GM19043 (cell line): ENCODE data around the gene GLCCI1.
"Not testable (repeated sequence)": the region's sequence is repeated elsewhere in the genome, so short reads cannot be mapped to it uniquely, and the experiment has no call there.

Experiments used
- ATAC-seq: cut with Tn5 transposase; IDR thresholded peaks from one replicate; pipeline ENCODE4 v1.9.1; 2021; ENCODE audit warnings: low read depth; ENCODE audit not compliant: unreplicated experiment

GLCCI1 gene

GRCh38 chr7:8042796-8043535, 74.4 kb downstream of the GLCCI1 start:
- no peak for ATAC-seq

GRCh38 chr7:8044761-8045430, 76.3 kb downstream of the GLCCI1 start:
- ATAC-seq = no peak

- not testable (repeated sequence) for ATAC-seq
These were observed 79.5 kb downstream of the GLCCI1 start for GRCh38 chr7:8048067-8048466.

GRCh38 chr7:8051373-8051772, 82.8 kb downstream of the GLCCI1 start:
- no peak for ATAC-seq

- no peak for ATAC-seq
These were observed 83.4 kb downstream of the GLCCI1 start for GRCh38 chr7:8051998-8052397.

- no peak for ATAC-seq
These were observed 84.2 kb downstream of the GLCCI1 start for GRCh38 chr7:8052824-8053223.

- no peak for ATAC-seq
These were observed 87.8 kb downstream of the GLCCI1 start for GRCh38 chr7:8056439-8056838.

GRCh38 chr7:8057566-8057965, 89.0 kb downstream of the GLCCI1 start:
- no peak for ATAC-seq

- no peak for ATAC-seq
These were observed 89.7 kb downstream of the GLCCI1 start for GRCh38 chr7:8058322-8058721.

- ATAC-seq = no peak
These were observed 90.3 kb downstream of the GLCCI1 start for GRCh38 chr7:8058852-8059251.

GRCh38 chr7:8060241-8060640, 91.6 kb downstream of the GLCCI1 start:
- no peak for ATAC-seq

GRCh38 chr7:8063300-8063699, 94.7 kb downstream of the GLCCI1 start:
- ATAC-seq = not testable (repeated sequence)

- no peak for ATAC-seq
These were observed 95.2 kb downstream of the GLCCI1 start for GRCh38 chr7:8063706-8064297.

- ATAC-seq = no peak
These were observed 96.2 kb downstream of the GLCCI1 start for GRCh38 chr7:8064828-8065227.

- no peak for ATAC-seq
These were observed 96.8 kb downstream of the GLCCI1 start for GRCh38 chr7:8065356-8065813.

- ATAC-seq = no peak
These were observed 100.5 kb downstream of the GLCCI1 start for GRCh38 chr7:8068892-8069686.

- ATAC-seq = no peak
These were observed 102.0 kb downstream of the GLCCI1 start for GRCh38 chr7:8070451-8071180.

- no peak for ATAC-seq
These were observed 109.8 kb downstream of the GLCCI1 start for GRCh38 chr7:8078418-8078817.

- no peak for ATAC-seq
These were observed 114.2 kb downstream of the GLCCI1 start for GRCh38 chr7:8082762-8083161.

GRCh38 chr7:8084836-8085235, 116.2 kb downstream of the GLCCI1 start:
- ATAC-seq = no peak
